Vagina (tissue), 2 donors: ENCODE results near the gene AZGP1.

Experiments used
- CTCF ChIP-seq, 3 experiments: fragments of 450-650 bp in 2 of 3; fragments of 200-600 bp in 1 of 3; sonication (generic) in 1 of 3; IDR thresholded peaks; one replicate each; pipeline ENCODE4 v1.5.1; 2017 to 2019; ENCODE audit warnings: antibody characterized with exemption in 3 of 3, mild to moderate bottlenecking in 2 of 3, moderate library complexity in 2 of 3
- POLR2A ChIP-seq, 2 donors: fragments of 450-650 bp; IDR thresholded peaks; one replicate each; pipeline ENCODE4 v1.6.1; 2017; ENCODE audit warnings: antibody characterized with exemption in 2 of 2, mild to moderate bottlenecking in 2 of 2, moderate library complexity in 2 of 2
- POLR2AphosphoS5 ChIP-seq, 2 donors: sonication (generic); formaldehyde crosslinking; IDR thresholded peaks; one replicate each; pipeline ENCODE4 v1.9.0; 2017; ENCODE audit warnings: antibody characterized with exemption in 2 of 2, mild to moderate bottlenecking in 2 of 2, low read depth in 1 of 2; ENCODE audit not compliant: insufficient read depth in 1 of 2

DNA sequence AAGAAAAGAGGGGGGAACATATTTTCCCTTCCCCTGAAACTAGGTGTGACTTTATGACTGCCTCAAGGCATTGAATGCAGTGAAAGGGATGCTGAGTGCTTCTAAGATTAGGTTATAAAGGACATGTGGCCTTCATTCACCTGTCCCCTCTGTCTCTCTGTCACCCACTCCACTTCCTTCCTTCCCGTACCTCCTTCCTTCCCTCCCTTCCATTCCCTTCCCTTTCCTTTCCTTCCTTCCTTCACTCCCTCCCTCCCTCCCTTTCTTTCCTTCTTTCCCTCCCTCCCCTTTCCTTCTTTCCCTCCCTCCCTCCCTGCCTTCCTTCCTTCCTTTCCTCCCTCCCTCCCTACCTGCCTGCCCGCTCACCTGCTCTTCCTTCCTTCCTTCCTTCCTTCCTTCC lies 35.1 kb upstream of the AZGP1 start:
- TF ChIP-seq CTCF (IDR thresholded peaks at IDR 0.05) (no peak), POLR2A (IDR thresholded peaks at IDR 0.05) (no peak), POLR2AphosphoS5 (IDR thresholded peaks at IDR 0.05; ENCODE audit: insufficient read depth in 1 of 2, low read depth in 1 of 2) (no peak)
